GM19099 (cell line): ENCODE measurements around the gene SETDB2.

Source experiments
- POLR2A ChIP-seq: IDR thresholded peaks from 3 replicates; pipeline ENCODE4 v1.6.1; 2011; ENCODE audit warnings: low read depth; ENCODE audit not compliant: insufficient read length; ENCODE audit errors: extremely low read depth

The SETDB2 gene

DNA sequence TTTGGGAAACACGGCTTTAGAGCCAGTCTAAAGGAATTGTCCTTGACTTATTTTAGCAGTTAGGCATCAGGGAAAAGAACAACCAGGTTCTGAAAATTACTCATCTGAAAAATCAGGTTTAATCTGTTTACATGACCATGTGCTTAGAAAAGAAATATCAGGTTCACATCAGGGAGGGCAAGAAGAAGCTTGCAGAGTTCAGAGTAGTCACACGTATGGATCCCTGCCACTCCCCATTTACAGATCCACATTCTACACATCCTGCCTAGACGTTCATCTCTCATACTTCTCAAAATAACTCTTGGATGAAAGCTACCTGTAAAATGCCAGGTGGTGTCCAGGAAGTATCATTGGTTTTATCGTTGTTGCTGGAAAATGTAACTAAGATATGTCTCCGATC is 37.7 kb downstream of the SETDB2 start:
- no peak for TF ChIP-seq POLR2A

DNA sequence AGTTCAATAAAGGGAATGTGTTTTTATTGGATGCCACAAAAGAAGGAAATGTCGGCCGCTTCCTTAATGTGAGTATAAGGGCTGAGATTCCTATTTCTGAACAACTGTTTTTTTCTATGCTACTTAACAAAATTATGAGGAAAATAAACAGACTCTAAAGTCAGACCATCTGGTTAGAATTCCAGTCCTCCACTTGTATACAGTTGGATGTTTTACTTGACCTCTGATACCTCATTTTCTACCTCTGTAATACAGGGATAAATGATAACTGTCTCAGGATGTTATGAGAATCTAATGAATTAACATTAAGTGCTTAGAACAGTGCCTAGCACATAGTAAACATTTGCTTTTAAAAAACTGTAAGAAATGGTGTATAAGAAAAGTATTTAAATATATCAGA is 44.5 kb downstream of the SETDB2 start:
- no peak for TF ChIP-seq POLR2A

DNA sequence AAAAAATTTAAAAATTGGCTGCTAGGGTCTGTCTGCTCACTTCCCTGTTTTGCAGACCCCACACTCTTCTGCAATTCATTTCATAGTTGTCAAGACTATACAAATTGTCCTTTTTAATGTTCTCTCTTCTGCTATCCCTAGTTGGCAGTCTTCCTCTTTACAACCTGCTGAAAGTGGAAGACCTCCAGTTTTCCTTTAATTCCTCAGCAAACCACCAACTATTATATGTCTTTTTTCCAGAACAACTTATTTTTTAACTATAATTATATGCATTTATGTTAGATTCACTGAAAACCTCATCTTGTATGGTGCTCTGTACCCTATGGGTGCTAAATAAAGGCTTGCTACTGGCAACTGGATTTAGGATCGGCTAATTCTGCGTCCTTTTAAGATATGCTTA is 50.6 kb downstream of the SETDB2 start:
- TF ChIP-seq POLR2A, result no peak

DNA sequence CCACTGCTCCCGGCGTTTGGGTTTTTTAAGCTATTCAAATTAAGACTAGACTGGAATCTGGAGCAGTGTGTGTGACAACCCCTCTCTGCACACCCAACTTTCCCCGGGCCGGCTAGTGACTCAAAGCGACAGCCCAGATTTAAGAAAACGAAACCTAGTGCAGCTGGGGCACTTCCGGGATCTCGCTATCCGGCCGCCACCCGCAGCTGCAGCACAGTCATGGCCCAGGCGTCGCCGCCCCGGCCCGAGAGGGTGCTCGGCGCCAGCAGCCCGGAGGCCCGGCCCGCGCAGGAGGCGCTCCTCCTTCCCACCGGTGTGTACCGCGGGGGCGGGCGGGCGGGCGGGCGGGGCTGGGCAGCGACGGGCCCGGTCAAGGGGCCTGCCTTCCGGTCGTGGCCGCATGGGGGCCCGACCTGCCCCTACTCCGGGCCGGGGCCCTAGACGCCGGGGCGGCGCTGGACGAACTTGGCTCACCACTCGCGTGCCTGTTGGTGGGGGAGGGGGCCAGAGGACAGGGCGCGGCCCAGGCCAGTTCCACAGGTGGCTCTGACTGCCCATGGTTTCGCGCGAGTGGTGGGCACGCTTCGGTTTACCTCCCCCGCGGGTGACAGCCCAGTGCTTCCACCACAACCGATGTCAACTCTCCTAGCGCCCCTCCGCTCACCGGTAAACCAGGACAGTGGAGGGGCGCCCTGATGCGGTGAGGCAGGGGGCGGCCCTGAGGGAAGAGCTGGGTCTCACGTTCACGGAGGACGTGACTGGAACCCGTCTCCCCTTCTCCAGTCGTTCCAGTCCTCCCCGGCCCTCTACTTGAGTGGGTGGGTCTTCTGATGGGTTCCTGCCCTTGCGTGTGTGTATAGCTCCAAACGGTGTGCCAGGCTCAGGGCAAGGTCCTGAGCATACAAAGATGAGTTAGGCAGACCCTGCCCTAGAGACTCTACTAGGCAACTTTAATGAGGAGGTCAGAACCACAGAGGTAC is 52.0 kb downstream of the SETDB2 start, which contains the start of gene PHF11:
PHF11 (plus strand) TSS at position 171 of the 980 bp plus-strand sequence; CDS start at position 220, 49 bp downstream.
- TF ChIP-seq POLR2A, result peak; percentile 90

DNA sequence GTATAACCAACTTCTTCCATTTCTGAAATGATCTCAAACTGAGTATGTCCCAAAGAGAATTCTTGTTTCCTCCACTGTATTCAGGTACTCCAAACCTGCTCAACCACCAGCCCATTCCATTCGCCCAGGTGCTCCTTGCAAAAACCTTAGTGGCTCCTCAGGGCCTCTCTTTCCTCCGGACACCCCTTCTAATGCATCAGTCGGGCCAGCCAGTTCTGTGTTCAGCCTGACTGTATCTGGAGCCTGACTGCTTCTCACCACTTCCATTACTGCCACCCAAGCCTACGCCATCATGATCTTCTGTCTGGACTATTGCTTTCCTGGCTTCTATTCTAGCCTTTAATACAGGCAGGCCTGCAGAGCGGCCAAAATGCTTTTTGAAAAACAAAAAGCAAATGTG is 53.2 kb downstream of the SETDB2 start:
- TF ChIP-seq POLR2A, result no peak

DNA sequence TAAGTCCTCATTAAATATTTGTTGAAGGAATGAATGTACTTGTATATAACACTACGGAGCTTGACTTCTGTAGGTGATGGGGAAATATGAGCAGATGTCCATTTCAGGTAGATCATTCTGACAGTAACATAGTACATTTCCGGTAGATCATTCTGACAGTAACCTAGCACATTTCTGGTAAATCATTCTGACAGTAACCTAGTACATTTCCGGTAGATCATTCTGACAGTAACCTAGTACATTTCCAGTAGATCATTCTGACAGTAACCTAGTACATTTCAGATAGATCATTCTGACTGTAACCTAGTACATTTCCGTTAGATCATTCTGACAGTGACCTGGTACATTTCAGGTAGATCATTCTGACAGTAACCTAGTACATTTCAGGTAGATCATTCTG is 54.1 kb downstream of the SETDB2 start:
- TF ChIP-seq POLR2A, result no peak

DNA sequence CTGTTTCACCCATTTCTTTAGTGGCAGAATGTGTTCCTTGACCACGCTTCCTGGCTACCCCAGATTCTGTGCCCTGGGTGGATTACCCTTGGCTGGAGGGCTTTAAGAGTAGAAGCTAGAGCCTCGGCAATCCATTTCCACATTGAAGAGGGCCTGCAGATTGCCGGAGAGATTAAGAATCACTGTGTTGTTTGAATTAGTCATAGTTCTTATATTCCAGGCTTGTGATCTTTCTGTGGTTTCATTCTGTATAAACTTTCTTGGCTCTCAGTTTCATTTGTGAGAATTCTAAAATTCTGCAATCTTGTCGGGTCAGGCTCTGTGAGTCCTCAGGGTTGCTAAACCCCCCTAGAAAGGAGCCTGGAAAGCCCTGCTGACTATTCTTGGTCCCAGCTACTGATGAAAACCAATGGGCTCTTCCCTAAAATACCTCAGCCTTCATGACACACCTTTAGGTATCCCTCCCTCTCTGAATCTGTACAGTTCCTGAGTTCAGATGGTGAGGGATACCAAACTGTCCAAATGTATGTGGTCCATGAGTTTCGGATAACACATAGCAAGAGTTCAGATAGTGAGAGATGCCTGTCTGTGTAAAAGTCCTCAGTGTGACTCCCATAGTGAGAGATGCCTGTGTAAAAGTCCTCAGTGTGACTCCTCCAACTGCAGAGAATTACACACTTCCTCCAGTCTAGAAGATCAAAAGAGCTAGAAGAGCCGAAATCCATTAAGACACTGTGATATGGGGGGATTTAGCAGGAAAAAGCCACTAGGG is 56.0 kb downstream of the SETDB2 start:
- no peak for TF ChIP-seq POLR2A

DNA sequence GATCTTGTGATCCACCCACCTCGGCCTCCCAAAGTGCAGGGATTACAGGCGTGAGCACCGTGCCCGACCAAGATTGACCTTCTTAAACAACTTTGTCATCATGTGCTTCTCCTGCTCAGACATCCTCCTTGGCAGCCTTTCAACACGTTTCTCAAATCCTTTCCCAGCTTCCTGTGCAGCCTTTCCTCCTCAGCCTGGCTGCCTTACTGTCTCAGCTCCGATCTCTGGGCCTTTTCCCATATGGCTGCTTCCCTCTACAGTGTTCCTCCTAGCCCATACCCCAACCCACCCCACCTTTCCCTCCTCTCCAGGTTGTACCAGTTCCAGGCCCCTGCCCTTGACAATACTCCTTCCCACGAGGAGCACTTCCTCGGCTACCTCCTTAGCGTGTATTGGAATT is 58.9 kb downstream of the SETDB2 start:
- no peak for TF ChIP-seq POLR2A

DNA sequence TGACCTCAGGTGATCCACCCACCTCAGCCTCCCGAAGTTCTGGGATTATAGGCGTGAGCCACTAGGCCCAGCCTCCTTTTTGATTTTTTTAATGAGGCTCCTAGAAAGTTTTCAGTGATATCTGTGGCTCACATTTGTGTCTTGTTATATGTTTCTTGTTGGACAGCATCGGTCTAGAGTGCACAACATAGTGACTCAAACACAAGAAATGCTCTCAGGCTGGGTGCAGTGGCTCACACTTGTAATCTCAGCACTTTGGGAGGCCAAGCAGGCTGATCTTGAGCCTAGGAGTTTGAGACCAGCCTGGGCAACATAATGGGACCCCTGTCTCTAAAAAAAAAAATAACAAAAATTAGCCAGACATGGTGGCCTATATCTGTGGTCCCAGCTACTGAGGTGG is 59.9 kb downstream of the SETDB2 start:
- no peak for TF ChIP-seq POLR2A

DNA sequence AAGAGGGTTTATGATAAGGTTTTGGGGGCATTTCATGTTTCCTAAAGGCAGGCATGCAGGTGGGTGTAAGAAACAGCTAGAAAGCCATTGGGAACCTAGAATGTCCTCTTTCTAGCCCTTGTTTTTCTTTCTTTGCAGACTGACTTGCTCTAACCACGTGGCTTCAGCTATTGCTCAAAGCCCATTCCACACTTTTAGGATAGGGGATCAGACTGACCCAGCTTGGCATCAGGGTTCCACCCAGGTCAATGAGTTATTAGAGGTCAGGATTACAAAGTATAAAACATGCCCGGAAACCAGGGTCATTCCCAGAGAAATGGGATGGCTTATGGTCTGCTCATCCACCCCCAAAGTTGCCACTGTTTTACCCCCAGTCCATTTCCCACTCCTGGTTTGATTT is 68.5 kb downstream of the SETDB2 start:
- no peak for TF ChIP-seq POLR2A

DNA sequence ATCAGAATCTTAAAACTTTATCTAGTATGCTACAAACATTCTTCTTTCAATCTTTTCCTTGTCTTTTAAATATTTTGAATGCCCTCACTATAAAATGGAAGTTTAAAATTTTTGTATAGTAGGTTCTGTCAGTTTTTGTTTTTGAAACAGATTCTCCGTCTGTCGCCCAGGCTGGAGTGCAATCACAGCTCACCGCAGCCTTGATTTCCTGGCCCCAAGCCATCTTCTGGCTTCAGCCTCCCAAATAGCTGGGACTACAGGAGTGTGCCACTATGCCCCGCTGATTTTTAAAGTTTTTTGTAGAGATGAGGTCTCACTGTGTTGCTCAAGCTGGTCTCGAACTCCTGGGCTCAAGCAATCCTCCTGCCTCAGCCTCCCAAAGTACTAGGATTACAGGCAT is 72.4 kb downstream of the SETDB2 start:
- TF ChIP-seq POLR2A, result no peak

DNA sequence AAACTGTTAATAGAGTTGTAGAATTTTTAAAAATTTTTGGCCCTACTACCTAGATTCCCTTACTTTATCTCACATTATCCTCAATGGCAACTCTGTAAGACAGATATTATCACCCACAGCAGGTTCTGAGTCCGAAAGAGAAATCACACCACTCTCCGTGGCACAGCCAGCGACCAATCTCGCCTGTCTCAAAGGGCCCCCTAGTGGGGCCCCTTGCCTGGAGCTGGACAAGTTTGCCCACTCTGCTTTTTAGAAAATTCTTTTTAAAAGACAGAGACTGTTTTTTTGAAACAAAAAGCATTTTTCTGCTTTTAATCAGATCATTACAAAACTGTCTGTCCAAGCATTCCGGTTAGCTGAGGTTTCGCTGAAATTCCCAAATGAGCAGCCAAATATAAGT is 73.4 kb downstream of the SETDB2 start:
- TF ChIP-seq POLR2A, result no peak

DNA sequence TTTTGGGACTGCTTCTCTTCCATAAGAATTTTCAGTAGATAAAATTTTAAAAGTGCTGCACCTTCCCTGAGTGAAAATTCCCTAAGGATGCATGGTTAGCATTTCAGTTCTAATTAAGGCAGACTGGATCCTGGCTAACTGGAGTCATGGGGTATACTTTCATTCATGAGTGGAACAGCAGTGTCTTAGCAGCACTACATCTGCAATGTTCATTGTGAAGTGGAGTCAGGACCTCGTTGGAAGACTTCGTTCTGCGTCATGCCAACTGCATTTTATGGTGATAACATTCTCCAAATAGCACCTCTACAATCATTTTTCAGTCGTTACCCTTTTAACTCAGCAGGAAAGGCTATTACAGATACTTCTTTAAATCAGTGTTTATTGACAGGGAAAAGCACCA is 77.2 kb downstream of the SETDB2 start:
- TF ChIP-seq POLR2A, result no peak

DNA sequence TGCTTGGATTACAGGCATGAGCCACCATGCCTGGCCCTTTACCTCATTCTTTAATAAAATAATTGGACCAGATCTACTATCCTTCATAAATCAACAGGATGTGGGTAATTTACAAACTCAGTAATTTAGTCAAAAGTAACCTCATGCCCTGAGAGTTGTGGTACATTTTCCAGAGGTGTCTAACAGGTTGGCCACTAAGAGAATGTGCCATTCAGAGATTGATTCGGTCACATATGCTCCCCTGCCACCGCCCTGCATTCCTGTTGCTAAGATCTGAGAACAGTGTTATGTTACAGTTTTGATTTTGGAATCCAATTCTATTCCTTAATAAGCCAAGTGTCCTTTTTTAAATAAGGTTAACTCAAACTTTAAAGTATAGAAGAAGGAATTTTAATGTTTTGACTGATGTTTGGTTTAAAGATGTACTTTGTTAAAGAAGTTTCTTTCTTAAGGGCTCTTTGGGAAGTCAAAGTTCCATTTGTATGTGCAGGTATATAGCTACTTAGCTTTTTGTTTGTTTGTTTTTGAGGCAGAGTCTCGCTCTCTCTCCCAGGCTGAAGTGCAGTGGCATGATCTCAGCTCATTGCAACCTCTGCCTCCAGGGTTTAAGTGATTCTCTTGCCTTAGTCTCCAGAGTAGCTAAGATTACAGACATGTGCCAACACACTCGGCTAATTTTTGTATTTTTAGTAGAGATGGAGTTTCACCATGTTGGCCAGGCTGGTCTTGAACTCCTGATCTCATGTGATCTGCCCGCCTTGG is 80.8 kb downstream of the SETDB2 start:
- TF ChIP-seq POLR2A, result no peak

DNA sequence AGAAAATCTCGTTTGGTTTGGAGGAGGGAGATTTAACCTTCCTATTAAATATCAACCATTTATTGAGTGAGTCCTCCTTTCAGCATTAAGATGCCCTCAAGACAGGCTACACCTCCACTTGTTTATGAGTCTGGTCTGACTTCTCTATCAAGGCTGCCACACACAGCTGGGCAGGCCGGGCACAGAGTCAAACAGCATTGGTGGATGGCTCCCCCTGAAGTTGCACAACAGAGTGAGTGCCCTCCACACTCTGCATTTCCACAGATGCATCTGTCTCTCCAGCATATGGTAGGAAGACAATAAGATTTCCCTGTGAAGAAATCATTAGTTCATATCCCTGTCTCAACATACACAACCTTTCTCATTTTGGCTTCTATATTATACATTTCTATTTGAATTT is 83.0 kb downstream of the SETDB2 start:
- TF ChIP-seq POLR2A, result no peak
